GM18519 (cell line): Measurements from ENCODE around the gene CDK8.

Experiments
- ATAC-seq: cut with Tn5 transposase; IDR thresholded peaks from one replicate; pipeline ENCODE4 v1.9.1; 2021; ENCODE audit warnings: mild to moderate bottlenecking, moderate library complexity; ENCODE audit not compliant: unreplicated experiment, low FRiP score

The CDK8 gene

DNA sequence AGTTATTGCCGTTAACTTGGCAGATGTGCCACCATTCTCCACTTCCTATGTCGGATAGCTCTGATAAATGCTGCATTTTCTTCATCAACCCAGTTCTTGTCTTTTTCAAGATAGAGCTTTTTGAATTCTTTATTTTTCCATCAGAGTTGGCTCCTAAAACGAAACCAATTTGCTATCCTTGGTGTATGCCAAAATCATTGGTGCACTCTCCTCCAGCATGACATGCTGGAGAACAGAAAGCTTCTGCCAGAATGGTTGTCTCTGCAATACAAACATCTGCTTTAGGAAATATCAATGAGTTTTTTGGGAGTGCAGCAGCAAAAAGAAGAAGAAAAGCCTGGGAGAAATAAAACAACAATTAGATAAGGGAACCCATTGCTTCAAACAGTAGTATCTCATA is 124.2 kb downstream of the CDK8 start:
- ATAC-seq, result no peak

DNA sequence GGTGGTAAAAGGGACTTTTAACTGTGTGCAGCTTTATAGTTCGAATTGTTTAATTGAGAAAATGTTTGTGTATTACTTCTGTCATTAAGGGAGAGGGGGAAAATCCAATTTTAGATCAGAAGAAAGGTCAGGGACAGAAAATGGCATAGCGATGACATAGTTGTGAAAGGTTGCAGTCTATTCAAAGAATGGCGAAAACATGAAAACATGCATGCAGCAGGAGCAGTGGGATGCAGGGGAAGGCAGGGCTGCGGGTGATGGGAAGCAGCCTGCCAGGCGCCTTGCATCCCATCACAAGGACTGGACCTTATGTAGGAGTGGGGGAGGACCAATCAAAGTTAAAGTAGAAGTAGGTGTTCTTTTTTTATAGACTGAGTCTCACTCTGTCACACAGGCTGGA is 125.9 kb downstream of the CDK8 start:
- ATAC-seq, result no peak

DNA sequence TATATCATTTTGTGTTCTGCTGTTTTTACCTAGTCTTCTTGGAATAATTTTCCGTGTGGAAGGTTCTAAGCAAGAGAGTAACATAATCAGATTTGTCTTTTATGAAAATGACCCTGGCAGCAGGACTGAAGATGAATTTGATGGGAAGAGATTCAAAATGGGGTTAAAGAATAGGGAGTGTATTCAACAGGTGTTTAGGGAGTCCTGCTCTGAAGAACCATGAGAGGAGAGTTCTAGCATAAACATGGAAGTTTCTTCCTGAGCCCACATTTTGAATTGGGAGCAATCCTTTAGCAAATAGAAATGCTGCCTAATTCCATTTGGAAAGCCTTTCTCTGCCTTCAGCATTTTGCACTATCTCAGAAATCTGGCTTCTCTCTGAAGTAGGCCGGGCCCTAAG is 127.0 kb downstream of the CDK8 start:
- ATAC-seq, result no peak

DNA sequence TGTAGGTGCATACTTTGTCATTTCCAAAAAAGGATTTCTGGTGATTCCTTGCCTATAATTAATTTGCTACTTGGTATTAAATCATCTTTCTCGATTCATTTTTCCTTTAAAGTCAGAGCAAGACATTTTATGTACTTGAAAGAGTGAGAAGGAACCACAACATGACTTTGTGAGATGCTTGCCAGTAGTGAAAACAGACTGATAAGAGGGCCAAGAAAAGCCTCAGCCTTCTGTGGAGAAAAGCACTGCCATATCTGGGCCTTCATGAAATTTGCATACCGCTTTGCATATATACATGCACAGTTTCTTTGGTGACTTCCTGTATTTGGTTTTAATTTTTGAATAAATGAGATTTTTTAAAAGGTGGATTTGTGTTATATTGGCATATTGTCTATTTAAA is 128.4 kb downstream of the CDK8 start:
- no peak for ATAC-seq

DNA sequence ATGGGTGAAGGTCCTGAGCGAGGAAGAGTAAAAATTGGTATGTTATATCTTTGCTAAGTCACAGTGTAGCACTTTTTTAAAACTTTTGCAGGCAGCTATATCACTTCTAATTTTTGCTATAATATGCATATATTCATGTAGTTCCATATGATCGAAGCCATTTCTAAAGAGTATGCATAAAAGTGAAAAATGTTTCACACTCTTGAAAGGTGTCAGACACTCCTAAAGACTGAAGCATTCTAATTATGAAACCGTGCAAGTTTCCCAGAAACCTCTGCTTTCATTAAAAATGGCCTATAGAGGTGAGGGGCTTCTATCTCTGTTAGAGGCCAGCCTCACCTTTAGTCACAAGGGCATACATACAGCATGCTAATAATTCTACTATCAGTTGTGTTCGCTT is 128.9 kb downstream of the CDK8 start:
- no peak for ATAC-seq

DNA sequence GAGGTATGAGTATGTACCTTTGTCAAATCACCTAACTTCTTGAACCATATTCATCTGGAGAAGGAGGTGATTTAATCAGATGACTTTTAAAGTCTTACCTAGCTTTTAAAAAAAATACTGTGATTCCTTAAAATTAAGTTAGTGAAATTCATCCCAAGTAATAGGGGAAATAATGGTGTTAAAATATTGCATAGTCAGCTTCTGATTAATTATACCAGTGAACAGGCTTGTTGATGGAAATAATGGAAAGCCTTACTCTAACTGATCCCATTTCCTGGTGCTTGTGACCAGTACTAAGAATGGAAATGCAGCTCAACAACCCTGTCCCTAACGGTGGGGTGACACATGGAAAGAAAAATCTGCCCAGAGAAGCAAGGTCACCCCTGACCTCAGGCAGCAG is 130.7 kb downstream of the CDK8 start:
- no peak for ATAC-seq

DNA sequence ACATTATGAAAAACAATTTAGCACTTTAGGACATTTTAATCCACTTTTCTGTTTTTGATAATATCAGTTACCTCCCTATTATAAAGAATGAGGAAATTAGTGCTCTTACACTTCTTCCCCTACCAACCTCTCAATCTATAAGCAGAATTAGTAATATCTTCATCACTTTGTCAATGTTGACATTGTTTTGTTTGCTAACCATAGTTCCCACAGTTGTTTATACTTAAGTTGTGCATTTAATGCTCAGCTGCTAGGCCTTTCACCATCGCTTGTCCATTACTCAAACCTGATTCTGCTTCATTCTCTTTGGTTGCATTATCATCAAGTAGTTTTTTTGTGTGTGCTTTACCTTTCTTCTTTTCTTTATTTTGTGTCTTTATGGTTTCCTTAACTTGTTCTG is 132.1 kb downstream of the CDK8 start:
- ATAC-seq, result no peak

DNA sequence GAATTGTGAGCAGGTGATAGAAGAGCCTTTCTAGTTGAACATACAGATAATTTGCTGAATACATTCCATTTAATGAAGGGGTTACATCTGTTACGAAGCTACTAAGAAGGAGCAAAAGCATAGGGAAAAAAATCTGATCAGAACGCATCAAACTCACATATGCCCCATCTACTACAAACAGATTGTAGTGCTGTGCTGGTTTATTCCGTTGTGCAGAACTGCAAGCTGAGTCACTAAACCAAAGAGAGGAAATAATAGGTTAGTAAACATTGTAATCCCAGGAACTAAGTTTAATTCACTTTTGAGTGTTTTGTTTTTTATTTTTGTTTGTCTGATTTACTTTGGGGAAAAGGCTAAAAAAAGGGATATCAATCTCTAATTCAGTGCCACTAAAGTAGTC is 136.3 kb downstream of the CDK8 start:
- ATAC-seq, result no peak

DNA sequence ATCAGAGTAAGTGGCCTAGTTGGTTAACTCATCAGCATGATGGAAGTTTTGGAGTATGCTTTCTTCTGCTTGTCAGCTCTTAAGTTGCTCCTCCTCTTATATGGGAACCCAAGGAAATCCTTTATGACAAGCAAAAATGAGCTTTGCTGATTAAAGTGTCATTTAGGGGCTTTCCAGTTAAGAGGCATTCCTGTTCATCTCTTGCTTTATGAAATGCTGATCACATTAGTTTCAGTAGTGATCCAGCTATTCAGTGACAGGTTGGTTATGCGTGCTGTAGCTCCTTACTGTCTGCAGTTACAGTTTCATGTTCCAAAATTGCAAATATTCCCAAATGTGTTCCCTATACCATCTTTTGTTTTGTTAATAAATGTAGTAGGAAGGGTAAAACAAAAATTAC is 146.6 kb downstream of the CDK8 start:
- ATAC-seq, result no peak

DNA sequence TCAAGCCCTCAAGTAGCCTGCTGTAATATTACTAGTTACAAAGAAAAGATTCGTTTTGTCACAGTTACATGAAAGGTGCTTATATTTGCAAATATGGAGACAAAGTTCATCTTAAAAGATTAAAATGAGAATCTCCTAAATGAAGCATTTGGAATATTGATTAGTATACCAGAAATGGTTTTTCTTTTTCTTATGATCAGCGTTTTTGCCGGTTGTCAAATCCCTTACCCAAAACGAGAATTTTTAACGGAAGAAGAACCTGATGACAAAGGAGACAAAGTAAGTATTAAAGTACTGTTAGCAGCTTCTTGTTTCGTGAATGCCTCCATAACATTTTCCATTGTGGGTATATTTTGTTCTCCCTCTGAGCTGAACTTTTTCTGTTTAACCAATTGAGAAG is 147.1 kb downstream of the CDK8 start:
- no peak for ATAC-seq

DNA sequence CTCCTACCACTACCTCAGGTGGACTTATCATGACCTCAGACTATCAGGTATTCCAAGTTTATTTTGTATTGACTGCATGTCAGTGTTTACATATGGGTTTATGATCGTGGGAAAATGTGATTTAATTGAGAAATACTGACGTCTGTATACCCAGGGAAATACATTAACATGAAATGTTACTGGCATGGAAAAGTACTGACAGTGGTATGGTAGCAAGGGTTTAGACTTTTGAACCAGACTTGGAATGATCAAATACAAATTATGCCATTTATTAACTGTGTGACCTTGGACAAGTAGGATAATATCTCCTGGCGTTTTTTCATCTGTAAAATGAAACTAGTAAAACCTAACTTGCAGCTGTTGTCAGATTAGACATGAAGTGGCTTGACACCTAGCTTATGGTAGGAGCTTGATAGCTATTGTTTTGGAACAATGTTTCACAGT is 147.7 kb downstream of the CDK8 start:
- ATAC-seq, result no peak

DNA sequence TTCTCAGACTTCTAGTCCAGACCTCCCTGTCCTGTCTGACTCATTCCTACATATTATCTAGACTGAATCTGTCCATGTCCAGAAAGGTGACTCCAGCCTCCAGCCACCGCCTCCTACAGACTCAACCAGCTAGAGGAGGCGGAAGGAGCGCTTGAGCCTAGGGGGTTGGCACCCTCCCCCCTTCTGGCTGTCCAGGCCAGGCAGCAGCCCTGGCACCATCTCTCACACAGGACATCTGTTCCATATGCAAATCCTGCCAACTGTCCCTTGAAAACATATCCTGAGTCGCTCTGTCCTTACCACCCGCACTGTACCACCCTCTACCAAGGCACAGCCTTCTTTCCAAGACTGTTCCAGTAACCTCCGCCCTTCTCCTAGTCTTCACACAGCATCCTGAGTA is 152.9 kb downstream of the CDK8 start:
- no peak for ATAC-seq

DNA sequence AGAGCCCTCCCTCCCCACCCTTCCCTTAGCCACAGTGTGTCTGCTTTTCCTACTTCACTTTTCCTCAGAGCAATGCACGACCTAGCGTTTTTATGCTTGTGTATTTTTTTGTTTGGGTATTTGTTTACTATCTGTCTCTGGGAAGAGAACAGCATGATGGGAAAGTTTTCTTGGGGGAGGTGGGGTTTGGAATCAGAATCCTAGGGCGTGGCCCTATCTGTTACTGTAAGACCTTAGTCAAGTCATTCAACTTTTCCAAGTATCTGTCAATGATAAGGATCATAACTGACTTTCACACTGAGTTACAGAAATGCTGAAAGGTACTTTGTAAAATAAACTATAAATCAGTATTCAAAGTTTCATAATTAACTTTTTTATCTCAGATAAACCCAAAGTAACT is 157.3 kb downstream of the CDK8 start:
- no peak for ATAC-seq

DNA sequence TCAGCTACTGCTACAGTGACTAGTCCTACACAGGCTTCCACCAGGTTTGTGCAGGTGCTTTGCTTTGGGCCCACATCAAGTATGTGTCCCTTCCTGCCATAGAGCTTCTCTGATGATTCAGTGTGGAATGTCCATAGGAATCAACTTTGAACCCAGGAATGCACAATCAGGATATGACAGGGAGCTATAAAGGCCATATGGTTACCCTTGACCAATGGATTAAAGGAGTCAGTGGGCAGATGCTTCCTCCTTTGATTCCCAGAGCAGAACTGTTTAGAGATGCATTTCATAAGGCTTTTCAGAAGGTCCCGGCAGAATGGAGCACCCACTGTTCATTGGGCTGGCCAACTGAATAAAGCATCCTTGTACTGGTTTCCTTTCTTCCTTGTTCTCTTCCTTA is 158.3 kb downstream of the CDK8 start:
- no peak for ATAC-seq

DNA sequence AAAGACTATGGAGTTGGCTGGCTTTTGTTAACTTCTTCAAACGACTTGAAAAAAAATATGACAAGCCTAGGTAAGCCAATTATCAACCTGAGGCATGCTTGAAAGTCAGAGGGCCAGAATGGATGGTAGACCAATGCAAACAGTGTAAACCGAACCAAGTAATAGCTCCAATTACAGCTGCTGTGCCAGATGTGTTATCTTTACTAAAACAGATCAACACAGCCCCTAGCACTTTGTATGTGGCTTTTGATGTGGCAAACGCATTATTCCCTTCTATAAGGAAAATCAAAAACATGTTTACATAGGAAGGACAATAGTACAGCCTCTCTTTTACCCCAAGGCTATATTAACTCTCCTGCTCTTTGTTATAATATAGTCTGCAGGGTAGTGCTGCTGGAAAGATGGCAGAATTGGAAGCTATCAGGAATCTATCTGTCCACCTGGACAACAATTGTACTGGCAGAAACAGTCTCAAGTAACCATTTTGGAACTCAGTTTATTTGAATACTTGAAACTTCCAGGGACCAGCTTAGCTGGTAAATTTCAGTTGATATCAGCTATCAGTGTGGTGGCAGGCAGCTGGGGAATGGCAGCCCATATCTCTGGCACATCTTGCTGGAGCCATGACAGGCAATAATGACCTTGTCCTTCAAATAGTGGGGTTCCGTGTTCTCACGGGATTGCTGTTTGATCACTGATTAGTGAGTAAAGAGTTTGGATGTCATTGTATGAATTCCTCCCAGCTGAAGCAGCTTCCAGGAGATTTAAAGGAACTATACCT is 159.2 kb downstream of the CDK8 start:
- ATAC-seq, result no peak

DNA sequence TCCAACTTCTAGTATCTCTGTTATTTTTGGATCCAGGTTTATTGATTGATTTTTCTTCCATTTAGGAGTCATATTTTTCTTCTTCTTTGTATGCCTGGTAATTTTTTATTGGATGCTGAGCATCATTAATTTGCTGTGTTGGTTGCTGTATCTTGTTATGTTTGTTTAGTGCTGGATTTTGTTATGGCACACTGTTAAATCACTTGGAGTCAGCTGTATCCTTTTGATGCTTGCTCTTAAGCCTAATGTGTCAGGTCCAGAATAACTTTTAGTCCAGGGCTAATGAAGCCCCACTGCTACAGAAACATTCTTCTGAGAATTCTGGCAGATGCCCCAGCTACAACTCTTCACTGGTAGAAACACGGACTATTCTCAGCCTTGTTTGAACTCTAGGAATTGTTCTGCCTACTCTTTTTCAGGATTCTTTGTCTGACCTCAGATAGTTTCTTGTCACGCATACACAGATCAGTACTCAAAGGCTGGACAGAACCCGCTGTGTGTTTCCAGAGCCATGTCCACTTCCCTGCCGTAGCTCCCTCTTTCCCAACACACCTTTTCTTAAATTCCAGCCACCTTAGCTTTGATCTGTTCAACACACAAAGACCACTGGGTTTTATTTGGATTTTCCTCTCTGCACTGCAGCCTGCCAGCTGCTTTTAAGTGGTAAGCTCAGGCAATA is 166.5 kb downstream of the CDK8 start:
- no peak for ATAC-seq

DNA sequence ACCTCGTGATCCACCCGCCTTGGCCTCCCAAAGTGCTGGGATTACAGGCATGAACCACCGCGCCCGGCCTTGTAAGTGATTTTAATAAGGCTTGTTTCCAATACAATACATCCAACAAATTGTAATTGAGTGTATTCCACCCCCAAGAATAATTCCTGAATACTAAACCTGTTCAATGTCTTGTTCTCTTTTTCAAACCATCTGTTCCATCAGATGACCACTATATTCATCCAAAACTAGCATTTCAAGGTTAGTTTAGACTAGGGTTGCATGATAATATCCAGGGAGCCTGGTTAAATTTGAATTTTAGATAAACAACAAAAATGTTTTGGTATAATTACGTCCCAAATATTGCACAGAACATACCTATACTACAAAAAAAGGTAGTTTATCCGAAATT is 168.1 kb downstream of the CDK8 start:
- no peak for ATAC-seq

DNA sequence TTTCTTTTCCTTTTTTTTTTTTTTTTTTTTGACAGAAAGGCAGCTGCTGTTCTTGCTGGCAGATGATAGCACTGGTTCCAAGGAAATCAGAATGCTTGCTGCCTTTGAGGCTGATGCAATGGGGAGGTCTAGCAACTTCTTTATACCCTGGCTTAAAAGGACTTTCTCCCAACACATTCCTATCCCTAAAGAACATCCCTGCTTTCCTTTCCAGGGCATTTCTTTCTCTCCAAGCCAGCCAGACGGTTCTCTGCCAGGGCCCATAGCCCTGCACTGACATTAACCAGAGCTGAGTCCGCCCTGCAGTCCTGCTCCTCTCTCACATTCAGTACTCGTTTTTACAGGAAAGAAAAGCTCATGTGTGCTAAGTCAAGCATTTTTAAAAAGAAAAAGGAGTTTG is 169.7 kb downstream of the CDK8 start:
- ATAC-seq, result no peak

DNA sequence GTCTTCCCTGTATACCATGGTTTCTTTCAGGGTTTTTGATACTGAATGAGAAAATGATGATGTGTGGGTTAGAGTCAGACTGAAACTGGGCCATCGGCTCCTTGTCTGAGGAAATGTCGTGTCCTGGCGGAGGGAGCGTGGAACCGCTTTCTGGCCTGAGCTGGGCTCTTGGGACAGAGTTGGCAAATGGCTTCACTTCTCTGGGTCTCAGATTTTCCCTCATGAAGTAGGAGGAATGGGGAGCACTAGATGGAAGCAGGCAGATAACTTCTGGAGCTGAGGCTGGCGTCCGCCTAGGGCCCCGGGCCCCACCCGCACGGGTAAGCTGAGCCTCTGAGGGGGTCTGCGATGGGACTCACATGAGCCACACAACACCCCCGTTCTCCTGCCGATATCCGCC is 170.3 kb downstream of the CDK8 start:
- ATAC-seq, result no peak

DNA sequence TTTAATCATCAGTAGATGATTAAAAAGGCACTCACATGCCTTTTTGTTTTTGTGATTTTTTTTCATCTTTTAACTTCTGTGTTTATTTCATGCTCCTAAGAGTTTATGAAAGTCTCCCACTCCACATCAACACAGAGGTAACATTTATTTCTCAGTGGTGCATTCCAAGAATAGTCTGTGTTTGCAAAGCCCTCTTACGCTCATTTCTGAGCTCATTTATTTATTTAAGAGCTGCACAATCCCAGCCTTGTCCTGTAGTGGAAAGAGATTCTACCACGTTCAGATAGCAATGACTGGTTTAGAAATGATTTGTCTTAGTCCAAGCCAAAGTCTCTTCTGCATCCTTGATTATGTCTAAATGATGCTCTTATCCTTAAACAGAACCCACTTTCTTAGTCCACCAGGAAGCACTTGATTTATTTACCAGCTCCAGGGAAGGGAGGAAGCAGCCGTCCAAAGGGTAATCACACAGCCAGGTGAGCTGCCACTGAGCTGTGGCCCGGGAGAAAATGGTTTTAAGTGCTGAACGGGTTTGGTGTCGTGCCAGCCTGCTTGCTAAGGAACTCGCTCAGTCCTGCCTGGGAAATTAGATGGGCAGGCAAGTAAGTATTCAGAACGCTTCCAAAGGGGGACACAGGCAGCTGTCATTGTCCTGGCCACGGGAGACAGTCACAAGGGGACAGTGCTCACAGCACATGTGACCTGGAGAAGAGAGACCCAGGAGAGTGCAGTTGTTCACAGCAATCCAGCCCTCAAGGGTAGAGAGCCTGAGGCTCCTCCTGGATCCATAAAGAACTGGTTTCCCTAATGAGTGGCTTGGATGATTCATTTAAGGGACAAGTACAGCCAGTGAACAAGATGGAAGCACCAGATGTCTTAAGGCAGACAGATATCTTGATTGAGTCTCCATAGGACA is 171.8 kb downstream of the CDK8 start:
- no peak for ATAC-seq

DNA sequence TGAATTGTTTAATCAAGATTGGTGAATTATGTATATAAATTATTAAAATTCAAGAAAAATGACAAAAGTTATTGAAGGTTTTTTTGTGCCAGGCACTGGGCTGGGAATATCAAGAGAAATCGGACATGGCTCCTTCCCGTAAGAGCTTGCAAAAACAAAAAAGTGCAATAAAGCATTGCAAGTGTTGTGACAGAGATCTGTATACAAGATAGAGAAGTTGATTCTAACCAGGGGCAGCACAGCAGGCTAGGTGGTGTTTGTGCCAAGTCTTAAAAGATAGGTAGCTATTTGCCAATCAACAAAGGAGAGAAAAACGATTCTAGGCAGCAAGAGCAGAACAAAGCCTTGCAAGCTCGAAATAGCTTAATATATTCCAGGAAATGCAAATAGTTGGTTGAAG is 179.8 kb downstream of the CDK8 start:
- ATAC-seq, result no peak
